ENCODE measurements around the gene LDLRAD4.

The LDLRAD4 gene

GRCh38 chr18:13406049-13406615, 187.6 kb downstream of the LDLRAD4 start:
- CTCF ChIA-PET: no interaction called here
- H3K4me3 Mint-ChIP-seq: no peak overlapping the region
- H3K4me1 Mint-ChIP-seq: peaks cover 5% of the 10 kb centered on the region
- H3K27ac Mint-ChIP-seq: no peak overlapping the region
- no peaks in the 10 kb centered on the region for H3K36me3 Mint-ChIP-seq
- no peaks in the 10 kb centered on the region for H3K9me3 Mint-ChIP-seq
- H3K27me3 Mint-ChIP-seq: no peaks in the 10 kb centered on the region
- DNase-seq: no peak

- no peak overlapping the region for H3K27ac Mint-ChIP-seq
- H3K36me3 Mint-ChIP-seq: no peaks in the 10 kb centered on the region
- H3K4me3 Mint-ChIP-seq: no peak overlapping the region
- H3K27me3 Mint-ChIP-seq: no peaks in the 10 kb centered on the region
- CTCF ChIA-PET: no interaction called here
- peaks cover 2% of the 10 kb centered on the region for H3K9me3 Mint-ChIP-seq
- H3K4me1 Mint-ChIP-seq: peaks cover 4% of the 10 kb centered on the region
- no peak for DNase-seq
Measured at GRCh38 chr18:13406736-13407135, 188.2 kb downstream of the LDLRAD4 start.

DNA sequence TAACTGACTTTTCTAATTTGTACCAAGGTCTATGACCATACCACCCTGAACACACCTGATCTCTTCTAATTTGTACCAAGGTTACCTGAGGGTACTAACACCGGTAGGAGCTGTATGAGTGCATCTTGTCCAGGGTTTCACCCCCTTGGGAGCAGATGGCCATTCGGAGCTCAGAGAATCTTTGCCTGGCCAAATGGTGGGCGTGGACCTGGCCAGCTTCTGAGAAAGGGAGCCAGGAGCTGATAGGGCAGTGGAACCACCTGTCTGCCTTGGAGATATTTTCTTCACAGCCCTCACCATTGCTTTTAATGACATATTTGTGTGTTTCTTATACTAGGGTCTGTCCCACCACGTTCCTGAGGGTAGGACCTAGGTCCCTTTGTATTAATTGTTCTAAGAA, 188.9 kb downstream of the LDLRAD4 start:
- peaks cover 6% of the 10 kb centered on the region for H3K36me3 Mint-ChIP-seq
- no peak for DNase-seq

DNA sequence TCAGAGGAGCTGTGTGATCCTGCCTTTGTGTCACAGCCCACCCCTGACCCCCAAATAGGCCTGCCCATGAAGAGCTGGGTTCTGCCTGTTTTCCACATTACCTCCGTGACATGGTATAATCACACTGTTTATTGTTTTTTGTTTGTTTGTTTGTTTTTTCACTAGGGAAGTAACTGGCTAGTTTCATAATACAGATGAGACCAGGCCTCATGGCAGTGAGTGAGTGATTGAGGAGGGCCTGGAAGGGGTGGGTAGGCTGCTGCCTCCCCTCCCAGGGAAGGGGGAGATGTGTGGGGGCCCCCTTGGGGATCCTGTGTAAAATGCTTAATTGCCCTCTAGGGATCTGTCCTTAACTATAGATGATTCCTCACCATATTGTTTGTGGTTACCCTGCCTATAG, 190.5 kb downstream of the LDLRAD4 start:
- no peak overlapping the region for H3K27ac Mint-ChIP-seq

More for the DNA sequence above, 188.9 kb downstream of the LDLRAD4 start:
- Mint-ChIP-seq H3K9me3 (peaks cover 8% of the 10 kb centered on the region), H3K4me3 (no peak overlapping the region), H3K27ac (no peak overlapping the region), H3K4me1 (no peaks in the 10 kb centered on the region), H3K27me3 (no peaks in the 10 kb centered on the region)
- CTCF ChIA-PET: no interaction called here

GRCh38 chr18:13409997-13410396, 191.4 kb downstream of the LDLRAD4 start:
- H3K4me1 Mint-ChIP-seq: no peaks in the 10 kb centered on the region
- DNase-seq: no peak
- CTCF ChIA-PET: no interaction called here
- no peak overlapping the region for H3K27ac Mint-ChIP-seq
- no peak overlapping the region for H3K4me3 Mint-ChIP-seq
- H3K36me3 Mint-ChIP-seq: peaks cover 7% of the 10 kb centered on the region
- no peaks in the 10 kb centered on the region for H3K27me3 Mint-ChIP-seq
- peaks cover 12% of the 10 kb centered on the region for H3K9me3 Mint-ChIP-seq

More for the DNA sequence above, 190.5 kb downstream of the LDLRAD4 start:
- CTCF ChIA-PET: interaction anchor here (0.5 kb wide), 1 partner anchor 1143 kb away, joined by 3 read pairs; no protein-coding TSS in a partner anchor
- no peak for DNase-seq
- H3K4me1 Mint-ChIP-seq: no peaks in the 10 kb centered on the region
- H3K4me3 Mint-ChIP-seq: no peak overlapping the region
- H3K27me3 Mint-ChIP-seq: no peaks in the 10 kb centered on the region
- peaks cover 12% of the 10 kb centered on the region for H3K9me3 Mint-ChIP-seq
- H3K36me3 Mint-ChIP-seq: peaks cover 7% of the 10 kb centered on the region

DNA sequence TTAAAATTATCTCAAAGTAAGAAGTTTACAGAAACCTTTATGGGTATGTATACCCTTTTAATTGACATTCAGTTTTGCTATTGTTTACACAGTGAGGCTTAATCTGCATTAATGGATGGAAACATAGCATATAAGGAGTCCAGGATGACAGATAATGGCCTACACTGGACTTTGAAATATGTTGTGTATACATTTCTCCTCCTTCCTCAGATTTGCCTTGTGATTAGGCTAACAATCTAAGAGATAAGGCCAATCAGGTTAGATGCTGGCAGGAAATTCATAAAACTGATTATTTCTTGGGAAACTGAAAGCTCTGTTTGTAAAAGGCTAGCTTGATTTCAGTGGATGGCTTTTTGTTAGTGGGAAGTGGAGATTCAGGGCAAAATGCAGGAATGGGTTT, 191.9 kb downstream of the LDLRAD4 start:
- no peak overlapping the region for H3K4me3 Mint-ChIP-seq
- no peak for DNase-seq
- CTCF ChIA-PET: no interaction called here
- H3K9me3 Mint-ChIP-seq: peaks cover 12% of the 10 kb centered on the region
- peaks cover 7% of the 10 kb centered on the region for H3K36me3 Mint-ChIP-seq
- H3K4me1 Mint-ChIP-seq: no peaks in the 10 kb centered on the region
- H3K27ac Mint-ChIP-seq: no peak overlapping the region
- H3K27me3 Mint-ChIP-seq: no peaks in the 10 kb centered on the region

DNA sequence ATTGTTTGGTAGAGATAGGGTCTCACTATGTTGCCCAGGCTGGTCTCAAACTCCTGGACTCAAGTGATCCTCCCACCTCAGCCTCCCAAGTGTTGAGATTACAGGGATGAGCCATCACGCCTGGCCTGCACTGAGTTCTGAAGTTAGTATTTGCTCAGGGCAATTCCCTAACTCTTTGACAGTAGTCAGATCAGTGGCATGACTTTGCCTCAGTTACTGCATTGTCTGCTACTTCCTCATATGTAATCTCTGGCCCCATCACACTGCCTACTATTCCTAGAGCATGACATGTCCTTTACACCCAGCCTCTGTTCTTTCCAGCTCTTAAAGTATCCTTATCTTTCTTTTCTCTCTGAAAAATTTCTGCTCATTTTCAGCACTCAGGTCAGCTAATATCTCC, 193.5 kb downstream of the LDLRAD4 start:
- CTCF ChIA-PET: no interaction called here

GRCh38 chr18:13412901-13413300, 194.3 kb downstream of the LDLRAD4 start:
- CTCF ChIA-PET: no interaction called here
- H3K9me3 Mint-ChIP-seq: peaks cover 12% of the 10 kb centered on the region
- no peak overlapping the region for H3K4me3 Mint-ChIP-seq
- peaks cover 17% of the 10 kb centered on the region for H3K4me1 Mint-ChIP-seq
- no peaks in the 10 kb centered on the region for H3K27me3 Mint-ChIP-seq
- DNase-seq: no peak
- peaks cover 7% of the 10 kb centered on the region for H3K36me3 Mint-ChIP-seq
- no peak overlapping the region for H3K27ac Mint-ChIP-seq

More for the DNA sequence above, 193.5 kb downstream of the LDLRAD4 start:
- no peak for DNase-seq
- Mint-ChIP-seq H3K36me3 (peaks cover 7% of the 10 kb centered on the region), H3K4me3 (no peak overlapping the region), H3K9me3 (peaks cover 12% of the 10 kb centered on the region), H3K27ac (no peak overlapping the region), H3K4me1 (peaks cover 13% of the 10 kb centered on the region), H3K27me3 (no peaks in the 10 kb centered on the region)

- no peak overlapping the region for H3K27ac Mint-ChIP-seq
- CTCF ChIA-PET: interaction anchor here (0.6 kb wide), 1 partner anchor 103 kb away, joined by 3 read pairs; no protein-coding TSS in a partner anchor
- H3K36me3 Mint-ChIP-seq: peaks cover 7% of the 10 kb centered on the region
- peaks cover 12% of the 10 kb centered on the region for H3K9me3 Mint-ChIP-seq
- H3K4me3 Mint-ChIP-seq: no peak overlapping the region
- no peaks in the 10 kb centered on the region for H3K27me3 Mint-ChIP-seq
- H3K4me1 Mint-ChIP-seq: peaks cover 21% of the 10 kb centered on the region
- DNase-seq: no peak
Measured at GRCh38 chr18:13414102-13414501, 195.5 kb downstream of the LDLRAD4 start.

DNA sequence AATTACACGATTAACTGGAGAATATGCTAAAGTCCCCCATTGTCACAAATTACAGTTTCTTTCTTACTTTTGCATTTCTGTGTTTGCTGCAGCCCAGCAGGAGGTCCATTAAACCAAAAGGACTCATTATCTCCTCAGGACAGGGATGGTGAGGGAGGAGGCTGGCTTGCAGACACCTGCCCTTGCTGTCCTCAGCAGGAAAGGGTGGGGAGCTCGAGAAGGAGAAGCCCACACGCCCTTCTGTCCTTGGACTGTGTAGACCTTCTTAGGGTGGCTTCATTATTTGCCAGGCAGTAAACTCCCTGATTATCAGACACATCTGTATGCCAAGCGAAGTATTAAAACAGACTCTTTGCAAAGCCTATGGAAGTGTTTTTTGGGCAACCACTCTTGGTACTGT, 196.0 kb downstream of the LDLRAD4 start:
- no peaks in the 10 kb centered on the region for H3K27me3 Mint-ChIP-seq
- H3K4me1 Mint-ChIP-seq: peaks cover 21% of the 10 kb centered on the region
- no peak for DNase-seq
- H3K27ac Mint-ChIP-seq: no peak overlapping the region
- CTCF ChIA-PET: interaction anchor here (0.6 kb wide), 1 partner anchor 102 kb away, joined by 3 read pairs; no protein-coding TSS in a partner anchor
- H3K4me3 Mint-ChIP-seq: no peak overlapping the region
- H3K36me3 Mint-ChIP-seq: peaks cover 7% of the 10 kb centered on the region
- H3K9me3 Mint-ChIP-seq: peaks cover 12% of the 10 kb centered on the region

DNA sequence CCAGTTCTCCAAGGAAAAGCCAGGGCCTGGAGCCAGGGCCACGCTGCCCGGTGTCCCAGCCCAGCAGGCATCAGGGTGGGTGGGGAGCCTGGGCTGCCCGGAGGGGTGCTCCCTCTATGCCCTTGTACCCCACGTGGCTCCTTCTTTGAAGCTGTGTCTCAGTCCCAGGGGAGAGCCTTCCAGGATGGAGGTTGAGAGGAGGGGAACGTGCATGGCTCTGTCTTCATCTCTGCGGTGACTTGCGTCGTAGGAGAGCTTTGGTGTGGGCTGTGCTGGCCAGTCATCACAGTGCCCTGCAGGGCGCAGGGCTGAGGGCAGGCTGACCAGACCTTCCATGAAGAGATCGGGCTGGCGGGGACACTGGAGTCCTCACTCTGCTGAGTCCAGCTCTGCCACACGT, 197.2 kb downstream of the LDLRAD4 start:
- H3K36me3 Mint-ChIP-seq: peaks cover 7% of the 10 kb centered on the region
- CTCF ChIA-PET: no interaction called here
- H3K9me3 Mint-ChIP-seq: peaks cover 12% of the 10 kb centered on the region
- peaks cover 21% of the 10 kb centered on the region for H3K4me1 Mint-ChIP-seq
- no peak overlapping the region for H3K27ac Mint-ChIP-seq
- H3K27me3 Mint-ChIP-seq: no peaks in the 10 kb centered on the region
- DNase-seq: no peak
- no peak overlapping the region for H3K4me3 Mint-ChIP-seq

DNA sequence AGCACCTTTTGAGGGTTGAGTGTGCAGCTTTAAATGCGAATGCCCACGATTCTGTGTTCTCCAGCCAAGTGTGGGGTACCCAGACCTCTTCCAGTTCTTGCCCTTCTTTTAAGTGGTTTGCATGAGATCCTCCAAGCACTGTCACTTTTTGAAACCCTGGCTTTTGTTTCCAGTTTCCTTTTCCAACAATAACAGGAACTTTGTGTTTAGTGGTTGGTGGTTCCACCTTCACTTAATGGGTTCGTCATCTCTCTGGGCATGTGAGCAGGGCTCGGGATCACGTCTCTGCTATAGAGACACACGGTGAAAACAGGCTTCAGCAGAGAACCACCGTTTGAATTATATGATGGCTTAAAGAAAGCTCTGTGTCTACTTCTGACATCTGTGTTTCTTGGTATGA, 197.6 kb downstream of the LDLRAD4 start:
- Mint-ChIP-seq H3K27ac (no peak overlapping the region), H3K4me3 (no peak overlapping the region), H3K27me3 (no peaks in the 10 kb centered on the region), H3K36me3 (peaks cover 7% of the 10 kb centered on the region), H3K4me1 (peaks cover 23% of the 10 kb centered on the region), H3K9me3 (peaks cover 12% of the 10 kb centered on the region)
- CTCF ChIA-PET: interaction anchor here (0.8 kb wide), 1 partner anchor 41 kb away, joined by 3 read pairs; no protein-coding TSS in a partner anchor
- DNase-seq: no peak

GRCh38 chr18:13416848-13417247, 198.3 kb downstream of the LDLRAD4 start:
- H3K27ac Mint-ChIP-seq: no peak overlapping the region
- H3K27me3 Mint-ChIP-seq: no peaks in the 10 kb centered on the region
- DNase-seq: no peak
- peaks cover 26% of the 10 kb centered on the region for H3K4me1 Mint-ChIP-seq
- CTCF ChIA-PET: interaction anchor here (0.6 to 0.8 kb wide), 2 partner anchors 19 to 41 kb away, joined by 3 to 5 read pairs; no protein-coding TSS in a partner anchor
- peaks cover 7% of the 10 kb centered on the region for H3K36me3 Mint-ChIP-seq
- no peak overlapping the region for H3K4me3 Mint-ChIP-seq
- H3K9me3 Mint-ChIP-seq: peaks cover 10% of the 10 kb centered on the region

- H3K4me1 Mint-ChIP-seq: peaks cover 33% of the 10 kb centered on the region
- DNase-seq: no peak
- no peaks in the 10 kb centered on the region for H3K27me3 Mint-ChIP-seq
- no peaks in the 10 kb centered on the region for H3K36me3 Mint-ChIP-seq
- CTCF ChIA-PET: no interaction called here
- no peaks in the 10 kb centered on the region for H3K9me3 Mint-ChIP-seq
- H3K27ac Mint-ChIP-seq: no peak overlapping the region
- H3K4me3 Mint-ChIP-seq: no peak overlapping the region
Measured at GRCh38 chr18:13418013-13418710, 199.6 kb downstream of the LDLRAD4 start.

Measured in activated naive CD4-positive, alpha-beta T cell treated with anti-CD3 and anti-CD28 coated beads, Interleukin-2, amount 10 ng/mL, durations not matched to agents 7 days and 5 days (primary cell).